ENCODE measurements around the gene COL15A1.

Gene COL15A1

DNA sequence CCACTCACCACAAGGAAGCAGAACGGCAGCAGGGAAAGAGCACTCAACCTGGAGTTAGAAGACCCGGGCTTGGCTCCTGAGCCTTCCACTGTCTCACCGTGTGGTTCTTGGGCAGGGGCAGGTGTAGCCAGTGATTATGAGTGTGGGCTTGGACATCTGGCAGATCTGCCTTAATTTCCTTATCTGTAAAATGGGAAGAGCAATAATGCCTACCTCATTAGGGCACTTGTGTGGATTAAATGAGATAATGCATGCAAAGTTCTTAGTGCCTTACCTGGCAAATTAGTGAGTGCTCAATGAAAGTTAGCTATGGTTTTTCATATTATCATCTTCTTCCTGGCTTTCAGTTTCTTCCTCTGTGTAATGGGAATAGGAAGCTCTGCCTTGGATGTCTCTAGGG lies 28.1 kb upstream of the COL15A1 start:
- no peak for DNase-seq (ENCODE audit: low read depth in 2 of 3, low spot score in 2 of 3)

DNA sequence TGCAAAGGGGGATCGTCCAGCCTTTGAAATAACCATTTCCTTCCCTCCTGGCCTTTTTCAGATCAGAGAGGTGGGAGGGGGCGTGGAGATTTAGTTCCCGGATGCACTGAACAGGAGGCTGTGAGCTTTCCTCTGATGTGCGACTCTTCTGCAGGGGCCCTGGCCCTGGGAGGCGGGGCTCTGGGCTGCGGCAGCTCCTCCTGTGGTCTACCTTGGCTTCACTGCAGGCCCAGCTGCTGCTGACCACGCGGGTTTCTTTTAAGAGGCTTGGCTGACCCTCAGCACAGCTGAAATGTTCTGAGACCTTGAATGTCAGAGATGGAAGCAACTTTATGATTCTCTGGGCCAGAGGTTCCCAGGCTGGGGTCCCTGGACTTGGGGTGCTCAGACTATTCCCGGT lies 27.0 kb upstream of the COL15A1 start:
- no peak for DNase-seq (ENCODE audit: low read depth in 2 of 3, low spot score in 2 of 3)

DNA sequence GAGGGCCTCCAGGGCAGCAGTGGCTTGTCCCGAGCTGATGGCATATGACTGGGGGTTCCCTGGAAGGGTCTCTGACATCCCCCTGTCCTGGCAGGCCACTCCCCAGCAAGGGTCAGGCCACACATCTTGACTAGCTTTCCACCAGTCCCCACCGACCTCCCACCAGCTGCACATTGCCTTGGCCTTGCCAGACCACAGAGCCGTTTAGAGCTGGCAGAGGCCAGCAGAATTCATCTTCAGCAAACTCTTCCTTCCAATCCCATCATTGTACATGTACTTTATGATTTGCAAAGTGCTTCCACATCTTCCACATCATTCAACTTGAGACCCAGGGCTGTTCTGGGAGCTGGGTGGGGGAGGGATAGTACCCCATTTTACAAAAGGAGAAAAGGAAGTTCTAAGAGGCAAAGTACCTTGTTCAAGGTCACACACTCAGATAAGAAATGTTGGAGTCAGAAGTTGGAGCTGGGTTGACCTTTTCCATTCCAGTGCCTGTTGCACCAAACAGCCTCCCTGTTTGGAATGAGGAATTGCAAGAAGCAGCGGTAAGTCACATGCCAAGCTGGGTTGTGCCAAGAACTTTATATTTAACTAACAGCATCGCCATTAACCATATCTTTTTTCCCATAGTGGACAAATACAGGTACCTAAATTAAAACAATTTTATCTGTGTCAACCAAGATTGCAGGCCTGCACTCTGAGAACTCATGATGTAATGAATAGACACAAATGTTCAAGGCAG lies 25.8 kb upstream of the COL15A1 start:
- no peak for DNase-seq (ENCODE audit: low read depth in 2 of 3, low spot score in 2 of 3)

DNA sequence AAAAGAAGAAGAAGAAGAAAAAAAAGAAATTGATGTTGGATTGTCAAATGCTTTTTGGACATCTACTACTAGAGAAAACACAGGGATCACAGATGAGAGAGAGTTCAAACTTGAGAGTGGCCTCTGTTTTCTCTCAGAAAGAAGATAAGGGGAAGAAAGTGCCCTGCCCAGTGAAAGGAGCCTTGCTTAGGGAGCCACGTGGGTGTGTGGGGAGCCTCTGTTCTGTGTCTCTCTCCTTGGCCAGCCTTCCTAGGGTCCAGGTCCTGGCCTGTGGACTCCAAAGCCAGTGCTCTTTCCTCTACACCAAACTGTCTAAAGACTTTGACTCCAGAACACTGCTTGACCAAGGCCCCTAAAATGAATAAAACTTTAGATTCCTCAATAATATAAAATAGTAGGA lies 22.0 kb upstream of the COL15A1 start:
- no peak for DNase-seq (ENCODE audit: low read depth in 2 of 3, low spot score in 2 of 3)

DNA sequence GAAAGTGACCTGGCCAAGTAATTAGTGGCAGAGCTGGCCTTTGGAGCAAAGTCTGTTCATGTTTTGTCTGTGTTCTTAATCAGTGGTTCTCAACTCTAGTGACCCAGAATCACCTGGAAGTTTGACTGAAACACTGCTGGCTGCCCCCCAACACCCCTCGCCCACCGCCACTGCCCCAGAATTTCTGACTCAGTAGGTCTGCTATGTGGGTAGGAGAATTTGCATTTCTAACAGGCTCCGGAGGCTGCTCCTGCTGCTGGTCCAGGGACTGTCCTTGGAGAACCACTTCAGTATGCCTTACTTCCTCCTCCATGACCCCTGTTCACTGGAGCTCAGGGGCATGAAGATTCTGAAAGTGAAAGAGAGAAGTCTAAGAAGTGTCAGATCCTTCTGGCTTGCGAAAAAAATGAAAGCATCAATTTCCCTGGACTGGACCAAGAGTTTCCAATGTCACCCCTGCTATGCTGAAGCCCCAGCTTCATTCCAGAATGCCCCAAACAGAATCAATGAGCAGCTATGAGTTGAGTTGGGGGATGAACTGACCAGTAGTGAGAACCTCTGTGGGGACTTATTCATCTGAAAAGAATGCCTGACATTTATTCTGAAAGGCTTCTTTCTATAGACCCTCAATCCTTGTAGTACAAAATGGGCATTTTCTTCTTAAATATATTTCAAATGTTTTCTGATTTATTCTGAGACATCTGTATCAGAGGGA lies 20.8 kb upstream of the COL15A1 start:
- DNase-seq (ENCODE audit: low read depth in 2 of 3, low spot score in 2 of 3): no peak

DNA sequence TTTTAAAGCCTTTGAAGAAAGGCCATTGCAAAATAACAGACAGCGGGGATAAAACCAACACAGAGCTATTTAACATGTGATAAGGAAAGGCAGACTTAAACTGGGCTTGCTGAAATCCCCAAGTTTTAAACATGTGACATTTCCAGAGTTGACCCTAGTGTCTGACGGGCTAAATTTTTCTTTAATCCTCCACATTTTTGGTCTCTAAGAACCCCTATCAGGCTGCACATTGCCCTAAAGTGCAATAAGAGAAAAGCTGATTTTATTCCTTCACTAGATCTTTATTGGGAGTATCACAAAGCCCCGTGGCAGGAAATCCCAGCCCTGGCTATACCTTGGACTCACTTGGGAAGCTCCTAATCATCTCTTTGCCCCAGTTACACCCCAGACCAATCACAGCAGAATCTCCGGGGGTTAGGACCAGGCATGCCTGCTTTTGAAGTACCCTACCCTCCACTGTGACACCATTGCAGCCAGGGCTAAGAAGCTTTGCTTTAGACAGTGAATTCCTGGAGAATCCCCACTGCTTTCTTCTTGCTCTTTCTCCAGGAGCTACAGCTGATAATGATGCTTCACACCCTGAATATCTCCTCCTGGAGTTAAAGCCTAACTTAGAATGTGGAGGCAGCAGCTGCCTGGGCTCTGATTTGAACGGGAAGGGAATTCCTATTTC lies 20.1 kb upstream of the COL15A1 start:
- no peak for DNase-seq (ENCODE audit: low read depth in 2 of 3, low spot score in 2 of 3)

DNA sequence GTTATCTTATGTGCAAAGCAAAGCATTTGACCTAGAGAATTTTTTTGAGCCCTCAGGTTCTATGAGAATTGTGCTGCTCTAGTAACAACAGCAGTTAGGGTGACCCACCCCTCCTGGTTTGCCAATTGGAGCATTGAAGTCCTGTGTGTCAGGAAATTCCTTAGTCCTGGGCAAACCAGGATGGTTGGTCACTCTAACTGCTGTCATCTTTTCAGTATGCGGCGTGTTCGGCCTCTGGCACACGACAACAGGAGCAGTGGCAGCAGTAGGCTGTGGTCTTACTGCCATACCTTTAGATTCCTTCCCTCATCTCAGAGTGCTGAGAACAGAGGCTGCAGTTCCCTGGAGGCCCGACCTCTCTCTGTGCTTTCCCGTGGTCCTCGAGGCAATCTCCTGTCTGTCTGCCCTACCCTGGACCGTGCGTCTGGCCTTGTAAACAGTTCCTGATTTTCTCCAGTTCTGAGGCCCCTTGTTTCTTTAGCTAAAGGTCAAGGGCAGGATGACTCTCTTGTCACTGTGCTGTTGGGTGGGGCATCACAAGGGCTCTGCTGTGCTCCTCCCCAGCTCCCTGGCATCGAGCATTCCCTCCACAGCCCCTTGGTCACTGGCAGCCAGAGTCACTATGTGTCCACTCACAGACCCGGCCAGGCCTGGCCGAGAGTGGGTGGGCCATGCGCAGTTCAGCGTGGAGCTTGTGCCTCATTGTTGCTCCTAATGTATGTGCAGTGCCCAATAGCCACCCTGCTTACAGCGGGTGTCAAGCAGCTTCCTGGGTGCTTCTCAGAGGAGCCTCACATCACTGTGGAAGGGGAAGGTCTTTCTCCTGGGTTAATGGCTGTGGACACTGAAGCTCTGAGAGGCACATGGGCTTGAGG lies 18.5 kb upstream of the COL15A1 start:
- DNase-seq (ENCODE audit: low read depth in 2 of 3, low spot score in 2 of 3): no peak

DNA sequence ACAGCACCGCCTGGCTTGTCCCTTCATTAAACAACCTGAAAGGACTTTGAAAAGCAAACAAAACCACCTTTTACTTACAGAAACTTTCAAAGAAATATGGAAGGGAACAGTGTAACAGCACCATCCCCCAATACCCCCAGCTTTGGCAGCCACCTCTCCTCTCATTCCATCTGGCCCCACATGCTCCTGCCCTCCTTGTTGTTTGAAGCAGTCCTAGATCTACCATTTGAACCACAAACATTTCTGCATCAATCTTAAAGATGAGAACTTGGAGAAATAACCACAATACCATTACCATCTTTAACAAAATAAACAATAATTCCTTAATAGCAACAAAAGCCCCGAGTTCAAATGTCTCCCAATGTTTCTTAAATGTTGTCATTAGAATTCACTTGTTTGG lies 17.8 kb upstream of the COL15A1 start:
- no peak for DNase-seq (ENCODE audit: low read depth in 2 of 3, low spot score in 2 of 3)

DNA sequence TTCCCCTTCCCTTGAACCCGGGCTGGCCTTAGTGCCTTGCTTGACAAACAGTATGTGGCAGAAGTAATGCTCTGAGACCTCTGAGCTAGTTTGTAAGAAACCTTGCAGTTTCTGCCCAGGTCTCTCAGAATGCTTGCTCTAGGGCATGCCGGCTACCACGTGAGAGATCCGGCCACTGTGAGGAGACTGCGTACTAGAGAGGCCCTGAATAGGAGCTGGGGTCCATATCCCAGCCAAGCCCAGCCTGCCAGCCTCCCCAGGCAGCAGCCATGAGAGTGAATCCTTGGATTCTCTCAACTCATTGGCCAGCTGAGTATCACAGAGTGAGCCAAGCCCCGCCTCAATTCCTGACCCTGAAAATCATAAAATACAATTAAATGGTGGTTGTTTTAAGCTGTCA lies 16.0 kb upstream of the COL15A1 start:
- DNase-seq (ENCODE audit: low read depth in 2 of 3, low spot score in 2 of 3): no peak

DNA sequence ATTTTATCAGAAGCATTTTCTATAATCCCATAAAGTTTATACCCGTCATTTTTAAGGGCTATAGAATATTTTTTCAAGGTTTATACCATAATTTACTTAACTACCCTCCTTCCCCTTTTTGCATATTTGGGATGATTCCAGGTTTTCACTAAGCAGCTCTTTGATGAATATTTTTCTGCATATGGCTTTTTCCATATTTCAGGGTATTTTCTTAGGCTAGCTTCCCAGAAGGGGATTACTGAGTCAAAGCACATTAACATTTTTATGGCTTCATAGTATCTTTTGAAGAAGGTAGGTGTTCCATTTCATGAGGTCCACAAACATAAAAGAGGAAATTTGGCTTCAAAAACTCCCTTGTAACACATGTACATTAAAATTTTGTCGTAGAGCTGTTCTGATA lies 14.6 kb upstream of the COL15A1 start:
- DNase-seq (ENCODE audit: low read depth in 2 of 3, low spot score in 2 of 3): no peak

DNA sequence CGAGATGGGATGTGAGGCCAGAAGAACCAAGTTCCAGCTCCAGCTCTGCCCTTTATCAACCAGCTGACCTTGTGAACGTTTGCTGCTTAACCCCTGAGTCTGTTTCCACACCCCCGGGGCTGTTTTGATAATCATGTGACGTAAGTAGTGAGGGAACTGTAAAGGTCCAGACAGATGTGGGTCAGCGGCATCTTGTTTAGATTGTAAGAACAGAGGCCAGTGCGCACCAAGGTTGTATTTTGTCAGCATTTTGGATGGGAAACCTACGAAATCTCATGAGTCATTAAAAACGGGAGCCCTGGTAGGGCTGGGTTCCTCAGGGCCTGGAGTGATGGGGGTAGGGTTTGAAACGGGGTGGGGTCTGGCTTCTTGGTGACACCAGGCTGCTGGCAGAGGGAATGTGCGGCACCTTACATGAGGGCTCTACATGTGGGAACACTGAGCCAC lies 13.8 kb upstream of the COL15A1 start:
- no peak for DNase-seq (ENCODE audit: low read depth in 2 of 3, low spot score in 2 of 3)

DNA sequence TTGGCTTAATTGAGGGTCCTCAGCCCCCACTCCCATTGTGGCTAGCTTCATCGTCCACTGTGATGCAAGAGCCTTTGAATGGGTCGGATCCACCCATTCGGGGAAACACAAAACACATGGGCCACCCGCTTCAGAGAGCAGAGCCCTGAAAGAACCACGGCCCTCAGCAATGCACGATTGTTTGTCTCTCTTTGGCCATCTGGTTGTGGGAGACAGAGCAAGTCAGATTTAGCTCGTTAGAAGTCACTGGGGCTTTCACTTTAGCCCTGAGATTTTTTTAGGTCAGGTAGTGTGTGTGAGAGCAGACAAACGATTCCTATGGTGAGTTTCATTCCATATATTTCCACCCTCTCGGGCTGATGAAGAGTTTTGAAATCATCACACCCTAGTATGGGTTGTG lies 12.9 kb upstream of the COL15A1 start:
- DNase-seq (ENCODE audit: low read depth in 2 of 3, low spot score in 2 of 3): no peak

DNA sequence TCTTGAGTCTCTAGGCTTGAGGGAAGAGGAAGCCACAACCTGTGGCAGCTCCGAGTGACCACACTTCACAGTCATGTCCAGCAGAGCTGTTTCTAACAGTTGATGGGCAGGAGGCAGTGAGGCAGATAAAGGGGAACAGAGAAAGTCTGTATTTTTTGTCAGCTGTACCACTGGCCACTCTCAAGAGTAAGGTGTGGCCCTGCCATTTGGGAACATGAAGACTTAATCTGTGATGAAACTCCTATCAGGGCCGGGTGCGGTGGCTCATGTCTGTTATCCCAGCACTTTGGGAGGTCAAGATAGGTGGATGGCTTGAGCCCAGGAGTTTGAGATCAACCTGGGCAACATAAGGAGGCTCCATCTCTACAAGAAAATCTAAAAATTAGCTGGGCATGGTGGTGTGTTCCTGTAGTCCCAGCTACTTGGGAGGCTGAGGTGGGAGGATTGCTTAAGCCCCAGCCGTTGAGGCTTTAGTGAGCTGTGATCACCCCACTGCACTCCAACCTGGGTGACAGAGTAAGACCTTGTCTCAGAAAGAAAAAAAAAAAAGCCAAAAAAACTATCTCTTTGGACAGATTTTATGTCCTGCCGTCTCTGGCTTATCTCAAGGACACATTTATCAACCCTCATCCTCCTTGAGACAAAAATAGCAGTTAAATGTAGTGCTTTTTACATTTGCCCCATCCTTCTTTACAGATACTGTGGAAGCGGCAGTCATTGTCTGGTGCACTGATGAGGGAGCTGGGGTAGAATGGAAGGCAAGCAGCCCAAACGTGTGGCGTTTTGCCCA lies 11.9 kb upstream of the COL15A1 start:
- DNase-seq (ENCODE audit: low read depth in 2 of 3, low spot score in 2 of 3): no peak

DNA sequence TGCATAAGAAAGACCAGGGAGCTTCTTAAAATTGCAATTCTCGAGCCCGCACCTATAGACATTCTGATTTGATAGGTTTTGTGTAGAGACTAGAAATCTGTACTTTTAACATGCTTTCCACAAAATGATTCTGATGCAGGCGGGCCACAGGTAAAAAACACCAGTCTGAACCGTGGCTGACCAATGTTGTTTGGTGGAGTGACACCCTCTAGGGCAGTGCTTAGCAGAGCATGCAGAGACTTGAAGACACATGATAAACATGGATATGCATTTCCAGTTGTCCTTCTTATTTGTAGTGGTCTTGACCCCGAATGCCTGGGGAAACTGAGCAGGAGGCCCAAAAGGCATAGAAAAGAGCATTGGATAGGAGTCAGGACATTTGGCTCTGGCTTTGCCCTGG lies 10.5 kb upstream of the COL15A1 start:
- no peak for DNase-seq (ENCODE audit: low read depth in 2 of 3, low spot score in 2 of 3)

DNA sequence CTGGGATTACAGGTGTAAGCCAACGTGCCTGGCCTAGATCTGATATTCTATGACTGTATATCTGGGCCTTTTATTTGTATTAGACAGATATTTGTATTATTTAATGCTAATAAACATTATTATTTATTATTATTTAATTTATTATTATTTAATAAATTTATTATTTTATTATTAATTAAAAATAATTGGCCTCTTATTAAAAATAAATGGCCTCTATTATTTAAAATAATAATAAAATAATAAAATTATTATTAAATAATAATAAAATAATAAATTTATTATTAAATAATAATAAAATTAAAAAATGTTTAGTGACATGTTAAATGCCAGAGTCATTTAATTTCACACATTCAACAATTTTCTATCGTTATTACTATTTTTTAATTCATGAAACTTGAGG lies 9.8 kb upstream of the COL15A1 start:
- no peak for DNase-seq (ENCODE audit: low read depth in 2 of 3, low spot score in 2 of 3)

DNA sequence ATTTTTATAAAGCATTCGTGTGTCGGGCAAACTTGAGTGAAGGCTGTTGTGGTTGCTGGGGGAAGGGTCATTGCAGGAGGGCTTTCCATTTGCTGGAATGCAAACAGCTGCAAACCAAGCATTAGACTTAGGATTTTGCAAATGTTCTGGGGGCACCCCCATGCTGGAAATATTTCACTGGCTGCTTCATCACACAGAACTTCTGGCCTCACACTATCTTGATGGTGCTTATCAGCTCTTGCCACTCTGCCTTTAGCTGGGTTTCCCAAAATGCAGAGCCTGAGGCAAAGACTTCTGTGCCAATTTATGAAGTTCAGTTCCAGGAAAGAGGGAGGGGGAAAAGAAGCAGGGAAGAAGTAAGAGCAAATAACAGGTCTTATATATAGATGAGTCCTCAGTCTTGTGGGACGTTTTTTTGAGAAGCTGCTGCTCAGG lies 8.6 kb upstream of the COL15A1 start:
- DNase-seq (ENCODE audit: low read depth in 2 of 3, low spot score in 2 of 3): no peak

DNA sequence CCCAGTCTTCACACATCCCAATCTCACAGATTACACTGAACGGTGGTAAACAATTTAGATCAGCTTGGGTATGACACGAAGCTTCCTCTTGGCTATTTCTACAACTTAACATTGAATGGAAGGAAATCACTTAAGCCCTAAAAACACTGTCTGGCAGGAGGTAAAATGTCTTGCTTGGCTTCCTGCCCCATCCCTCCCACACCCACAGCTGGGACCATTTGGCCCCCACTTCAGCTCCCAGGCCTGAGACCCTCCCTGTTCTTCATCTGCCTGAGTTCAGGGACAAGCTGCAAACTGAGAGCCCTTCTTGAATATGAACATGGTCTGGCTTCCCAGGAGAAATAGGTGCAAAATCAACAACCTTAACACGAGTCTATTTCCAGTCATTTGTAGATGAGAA lies 3.4 kb upstream of the COL15A1 start:
- DNase-seq (ENCODE audit: low read depth in 2 of 3, low spot score in 2 of 3): no peak

DNA sequence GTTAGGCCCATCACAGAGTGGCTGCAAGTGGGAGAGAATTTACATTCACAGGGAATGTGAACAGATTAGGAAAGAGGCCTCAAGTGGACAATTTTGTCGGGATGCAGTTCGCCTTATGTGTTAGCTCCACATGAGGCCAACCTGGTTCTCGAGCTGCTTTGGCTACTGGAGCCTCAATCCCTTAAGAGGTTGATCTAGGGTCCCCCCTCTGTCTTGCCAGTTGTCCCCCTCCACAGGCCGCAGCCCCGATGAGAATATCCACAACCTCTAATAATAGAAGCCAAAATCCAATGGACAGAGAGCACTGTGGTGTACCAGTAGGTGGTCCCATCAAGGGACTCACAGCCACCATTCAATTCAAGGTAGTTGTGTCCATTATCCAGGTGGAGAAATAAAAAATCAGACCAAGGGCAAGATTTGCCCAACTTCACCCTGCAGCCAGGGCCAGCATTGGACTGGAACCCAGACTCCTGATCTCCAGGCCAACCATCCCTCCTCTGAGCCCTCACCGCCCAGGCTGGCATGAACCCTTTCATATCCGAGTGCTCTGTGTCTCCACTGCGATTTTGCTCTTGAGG lies 1.7 kb upstream of the COL15A1 start:
- no peak for DNase-seq (ENCODE audit: low read depth in 2 of 3, low spot score in 2 of 3)

DNA sequence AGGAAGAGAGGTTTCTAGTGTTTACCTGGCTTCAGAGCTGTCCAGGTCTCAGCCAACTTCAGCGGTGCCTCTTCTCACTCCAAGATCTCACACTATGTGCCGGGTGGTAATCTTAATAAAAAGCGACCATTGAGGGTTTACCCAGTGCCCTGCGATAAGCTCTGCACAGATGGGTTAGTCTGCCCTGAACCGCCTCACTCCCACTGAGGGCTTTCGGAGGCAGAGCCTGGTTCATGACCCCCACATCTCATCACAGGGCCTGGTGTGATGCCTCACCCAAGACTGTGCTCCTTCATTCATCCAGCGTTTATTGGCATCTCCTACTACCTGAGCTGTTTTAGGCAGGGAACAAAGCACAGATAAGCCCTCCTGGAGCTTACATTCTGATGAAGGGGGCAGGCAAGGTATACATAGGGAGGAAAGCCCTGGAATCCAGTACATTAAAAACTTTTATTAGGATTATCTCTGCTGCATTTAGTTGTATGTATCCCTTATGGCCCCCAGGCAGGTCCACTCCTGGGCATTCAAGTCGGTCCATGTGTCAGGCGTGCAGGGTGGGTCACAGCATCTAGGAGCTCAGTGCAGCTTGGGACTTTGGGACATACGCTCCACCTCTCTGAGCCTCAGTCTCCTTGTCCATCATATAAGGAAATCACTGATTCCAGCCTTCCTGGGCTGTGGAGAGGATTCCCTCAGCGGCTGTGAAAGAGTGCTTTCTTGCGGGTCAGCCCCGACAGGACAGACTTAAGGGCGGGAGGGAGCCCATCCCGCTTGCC lies 613 bp upstream of the COL15A1 start:
- no peak for DNase-seq (ENCODE audit: low read depth in 2 of 3, low spot score in 2 of 3)

Data from activated CD8-positive, alpha-beta memory T cell treated with anti-CD3 and anti-CD28 coated beads for 48 hours (primary cell).